Tibial artery (tissue), 4 donors: ENCODE measurements around the gene TBC1D30.

Experiments
- DNase-seq, 2 donors: peaks; one replicate each; pipeline ENCODE4 v3.0.0-alpha.2; 2019
- H3K27ac ChIP-seq, 2 donors: fragments of 200-600 bp; sonication (generic) in 1 of 2; 1 replicate in 1 of 2; 2 replicates in 1 of 2; pipeline ENCODE4 v1.5.1; 2018 to 2019; ENCODE audit warnings: mild to moderate bottlenecking in 1 of 2
- H3K27me3 ChIP-seq, 2 donors: fragments of 200-600 bp; sonication (generic) in 1 of 2; one replicate each; pipeline versions ENCODE4 v1.5.1 to v1.6.0; 2016 to 2019
- H3K36me3 ChIP-seq, 3 donors: fragments of 200-600 bp; sonication (generic) in 2 of 3; one replicate each; pipeline ENCODE4 v1.5.1; 2016 to 2019; ENCODE audit warnings: mild to moderate bottlenecking in 2 of 3
- H3K4me1 ChIP-seq, 4 donors: fragments of 200-600 bp; sonication (generic) in 2 of 4; 1 replicate in 3 of 4; 2 replicates in 1 of 4; pipeline ENCODE4 v1.5.1; 2016 to 2019
- H3K4me3 ChIP-seq, 2 donors: fragments of 200-600 bp; sonication (generic) in 1 of 2; 1 replicate in 1 of 2; 2 replicates in 1 of 2; pipeline ENCODE4 v1.5.1; 2018 to 2019; ENCODE audit warnings: mild to moderate bottlenecking in 2 of 2
- H3K9me3 ChIP-seq, 3 donors: fragments of 200-600 bp; sonication (generic) in 1 of 3; one replicate each; pipeline ENCODE4 v1.5.1; 2016 to 2019
- CTCF ChIP-seq, 2 experiments: fragments of 200-600 bp in 1 of 2; fragments of 450-650 bp in 1 of 2; IDR thresholded peaks; one replicate each; pipeline ENCODE4 v1.5.1; 2017 to 2019; ENCODE audit warnings: antibody characterized with exemption in 2 of 2, mild to moderate bottlenecking in 1 of 2, moderate library complexity in 1 of 2
- intact Hi-C: fragments of 100-400 bp; cut with DNase I; formaldehyde crosslinking; loops from one replicate; pipeline ENCODE4 v1.15.0; 2023; ENCODE audit warnings: low total_unique reads

The TBC1D30 gene

GRCh38 chr12:64922853-64923252 lies 98.4 kb downstream of the TBC1D30 start:
- intact Hi-C loops, result no loop called here
- H3K36me3 ChIP-seq, result no peaks in the 10 kb centered on the region

GRCh38 chr12:64923536-64923935 lies 99.1 kb downstream of the TBC1D30 start:
- Histone ChIP-seq H3K9me3 (no peaks in the 10 kb centered on the region), H3K4me1 (no peaks in the 10 kb centered on the region), H3K27ac (no peak overlapping the region), H3K36me3 (no peaks in the 10 kb centered on the region), H3K4me3 (no peak overlapping the region), H3K27me3 (no peaks in the 10 kb centered on the region)
- no peak for TF ChIP-seq CTCF (IDR thresholded peaks at IDR 0.05)
- intact Hi-C loops, result no loop called here
- DNase-seq, result no peak

More at GRCh38 chr12:64922853-64923252, 98.4 kb downstream of the TBC1D30 start:
- Histone ChIP-seq H3K9me3 (no peaks in the 10 kb centered on the region), H3K4me1 (no peaks in the 10 kb centered on the region), H3K27ac (no peak overlapping the region), H3K27me3 (no peaks in the 10 kb centered on the region), H3K4me3 (no peak overlapping the region)
- no peak for TF ChIP-seq CTCF (IDR thresholded peaks at IDR 0.05)
- DNase-seq, result no peak
